ENCODE measurements around the gene CIDEB.

CIDEB gene

GRCh38 chr14:24297190-24297964 lies 10.4 kb downstream of the CIDEB start:
- Histone ChIP-seq H3K27me3 (ENCODE audit: low read length) (no peaks in the 10 kb centered on the region), H3F3A (ENCODE audit: insufficient read depth) (peaks cover 14% of the 10 kb centered on the region), H3K79me2 (ENCODE audit: insufficient read depth, low read length) (peaks cover 19% of the 10 kb centered on the region), H3K4me2 (ENCODE audit: low read depth, low read length, poor library complexity, severe bottlenecking) (peak overlapping the region; percentile 17), H3K9me3 (ENCODE audit: insufficient read depth, low read length) (no peaks in the 10 kb centered on the region), H3K9ac (ENCODE audit: low read length) (no peak overlapping the region), H3K9me2 (replicated peaks; ENCODE audit: insufficient read depth, low read length) (no peaks in the 10 kb centered on the region), H2AFZ (ENCODE audit: low read depth, low read length, severe bottlenecking) (no peak overlapping the region), H3K36me3 (ENCODE audit: low read length) (peaks cover 2% of the 10 kb centered on the region; the same call in 1 of the 2 replicates), H3K27ac (ENCODE audit: low read depth, low read length) (peak overlapping the region; percentile 25; the same call in 1 of the 2 replicates), H4K20me1 (ENCODE audit: low read depth, low read length) (no peaks in the 10 kb centered on the region), H3K4me3 (ENCODE audit: insufficient read depth, low read length, poor library complexity, severe bottlenecking) (no peak overlapping the region)
- TF ChIP-seq EZH2phosphoT487 (conservative IDR thresholded peaks at IDR 0.05; ENCODE audit: low read length) (no peak), CTCF (IDR thresholded peaks at IDR 0.05; ENCODE audit: insufficient read depth, low read length, poor library complexity, severe bottlenecking) (no peak)

GRCh38 chr14:24296341-24297157 lies 11.2 kb downstream of the CIDEB start:
- H2AFZ ChIP-seq (ENCODE audit: low read depth, low read length, severe bottlenecking): no peak overlapping the region
- H3K79me2 ChIP-seq (ENCODE audit: insufficient read depth, low read length): peaks cover 19% of the 10 kb centered on the region
- H3K9me3 ChIP-seq (ENCODE audit: insufficient read depth, low read length): no peaks in the 10 kb centered on the region
- H3K4me3 ChIP-seq (ENCODE audit: insufficient read depth, low read length, poor library complexity, severe bottlenecking): no peak overlapping the region
- no peak overlapping the region for H3K4me2 ChIP-seq (ENCODE audit: low read depth, low read length, poor library complexity, severe bottlenecking)
- H3K9ac ChIP-seq (ENCODE audit: low read length): no peak overlapping the region
- H3F3A ChIP-seq (ENCODE audit: insufficient read depth): peaks cover 14% of the 10 kb centered on the region
- H3K27ac ChIP-seq (ENCODE audit: low read depth, low read length): no peak overlapping the region
- no peaks in the 10 kb centered on the region for H3K27me3 ChIP-seq (ENCODE audit: low read length)
- H4K20me1 ChIP-seq (ENCODE audit: low read depth, low read length): no peaks in the 10 kb centered on the region
- TF ChIP-seq CTCF (IDR thresholded peaks at IDR 0.05; ENCODE audit: insufficient read depth, low read length, poor library complexity, severe bottlenecking): peak; percentile 63
- no peak for TF ChIP-seq EZH2phosphoT487 (conservative IDR thresholded peaks at IDR 0.05; ENCODE audit: low read length)
- no peaks in the 10 kb centered on the region for H3K9me2 ChIP-seq (replicated peaks; ENCODE audit: insufficient read depth, low read length)
- H3K36me3 ChIP-seq (ENCODE audit: low read length): peaks cover 2% of the 10 kb centered on the region; the same call in 1 of the 2 replicates

- Histone ChIP-seq H2AFZ (ENCODE audit: low read depth, low read length, severe bottlenecking) (no peak overlapping the region), H3K9me2 (replicated peaks; ENCODE audit: insufficient read depth, low read length) (no peaks in the 10 kb centered on the region), H3K36me3 (ENCODE audit: low read length) (peaks cover 2% of the 10 kb centered on the region; the same call in 1 of the 2 replicates), H3K27me3 (ENCODE audit: low read length) (no peaks in the 10 kb centered on the region), H3K27ac (ENCODE audit: low read depth, low read length) (no peak overlapping the region), H3K4me2 (ENCODE audit: low read depth, low read length, poor library complexity, severe bottlenecking) (no peak overlapping the region), H4K20me1 (ENCODE audit: low read depth, low read length) (no peaks in the 10 kb centered on the region), H3F3A (ENCODE audit: insufficient read depth) (peaks cover 14% of the 10 kb centered on the region), H3K79me2 (ENCODE audit: insufficient read depth, low read length) (0 out of 2 replicates have a peak, but pooled peaks cover 4% of the 10 kb centered on the region), H3K9me3 (ENCODE audit: insufficient read depth, low read length) (no peaks in the 10 kb centered on the region), H3K4me3 (ENCODE audit: insufficient read depth, low read length, poor library complexity, severe bottlenecking) (no peak overlapping the region), H3K9ac (ENCODE audit: low read length) (no peak overlapping the region)
- TF ChIP-seq EZH2phosphoT487 (conservative IDR thresholded peaks at IDR 0.05; ENCODE audit: low read length) (no peak), CTCF (IDR thresholded peaks at IDR 0.05; ENCODE audit: insufficient read depth, low read length, poor library complexity, severe bottlenecking) (no peak)
These were observed 14.3 kb downstream of the CIDEB start for GRCh38 chr14:24293525-24293924.
